Nephron progenitor cell (in vitro differentiated cells): ENCODE results near the gene TMEM131L.

Source experiments
- DNase-seq: peaks from one replicate; pipeline ENCODE4 v3.0.0; 2021
- H3K27ac Mint-ChIP-seq: 2 replicates; pipeline ENCODE4 v1.8.0; 2021; ENCODE audit warnings: mild to moderate bottlenecking, moderate library complexity, mixed read lengths
- H3K27me3 Mint-ChIP-seq: 2 replicates; pipeline ENCODE4 v1.8.0; 2021; ENCODE audit warnings: mild to moderate bottlenecking, low read depth, mixed read lengths; ENCODE audit not compliant: poor library complexity
- H3K36me3 Mint-ChIP-seq: 2 replicates; pipeline ENCODE4 v1.8.0; 2021; ENCODE audit warnings: low read depth, mixed read lengths
- H3K4me1 Mint-ChIP-seq: 2 replicates; pipeline ENCODE4 v1.8.0; 2021; ENCODE audit warnings: mixed read lengths
- H3K4me3 Mint-ChIP-seq: 2 replicates; pipeline ENCODE4 v1.8.0; 2021; ENCODE audit warnings: mild to moderate bottlenecking, moderate library complexity, mixed read lengths
- H3K9me3 Mint-ChIP-seq: 2 replicates; pipeline ENCODE4 v1.8.0; 2021; ENCODE audit warnings: mild to moderate bottlenecking, moderate library complexity, mixed read lengths
- CTCF ChIP-seq: fragments of 200-600 bp; sonication (generic); IDR thresholded peaks from 2 replicates; pipeline ENCODE4 v1.5.0; 2021; ENCODE audit warnings: antibody characterized with exemption

TMEM131L gene

DNA sequence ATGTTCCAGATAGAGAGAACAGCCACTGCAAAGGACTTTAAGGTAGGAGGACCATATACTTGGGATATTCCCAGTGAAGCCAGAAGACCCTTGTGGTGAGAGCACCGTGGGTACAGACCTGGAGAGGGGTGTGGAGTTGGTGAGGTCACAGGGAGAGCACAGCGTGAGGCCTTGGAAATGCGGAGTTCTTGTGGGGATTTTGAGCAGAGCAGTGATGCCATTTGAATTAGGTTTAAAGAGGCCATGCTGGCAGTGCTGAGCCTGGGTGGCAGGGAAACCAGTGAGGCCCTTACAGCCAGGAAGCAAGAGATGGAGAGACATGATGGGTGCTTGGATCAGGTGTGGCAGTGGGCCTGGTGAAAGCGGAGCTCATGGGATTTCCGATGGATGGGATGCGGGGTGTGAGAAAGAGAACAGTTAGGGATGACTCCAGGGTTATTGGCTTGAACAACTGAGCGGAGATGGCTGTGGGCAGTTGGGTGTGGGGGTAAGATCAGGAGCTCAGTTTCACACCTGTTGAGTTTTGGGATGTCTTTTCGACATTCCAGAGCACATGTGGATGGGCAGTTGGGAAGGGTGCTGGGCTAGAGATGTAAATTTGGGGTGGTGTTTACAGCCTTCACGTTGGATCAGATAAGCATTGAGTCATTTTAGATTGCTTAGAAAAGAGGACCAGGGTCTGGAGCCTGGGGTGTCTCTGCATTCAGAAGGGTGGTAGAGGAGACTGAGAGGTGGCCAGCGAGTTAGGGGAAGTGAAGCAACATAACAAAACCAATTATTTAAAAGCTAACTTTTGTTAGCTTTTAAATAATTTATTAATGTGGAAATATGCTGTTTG is 68.9 kb downstream of the TMEM131L start:
- H3K9me3 Mint-ChIP-seq: no peaks in the 10 kb centered on the region
- H3K4me1 Mint-ChIP-seq: peaks cover 25% of the 10 kb centered on the region
- DNase-seq: no peak
- H3K36me3 Mint-ChIP-seq: peaks cover 5% of the 10 kb centered on the region
- H3K27me3 Mint-ChIP-seq: peaks cover 3% of the 10 kb centered on the region
- H3K27ac Mint-ChIP-seq: no peak overlapping the region
- H3K4me3 Mint-ChIP-seq: no peak overlapping the region
- TF ChIP-seq CTCF: no peak

- Mint-ChIP-seq H3K9me3 (no peaks in the 10 kb centered on the region), H3K36me3 (peaks cover 5% of the 10 kb centered on the region), H3K4me1 (peaks cover 30% of the 10 kb centered on the region), H3K4me3 (no peak overlapping the region), H3K27me3 (peaks cover 3% of the 10 kb centered on the region), H3K27ac (peak overlapping the region; percentile 28)
- no peak for DNase-seq
- no peak for TF ChIP-seq CTCF
Measured at GRCh38 chr4:153535772-153536513, 69.8 kb downstream of the TMEM131L start.

- Mint-ChIP-seq H3K4me3 (no peak overlapping the region), H3K4me1 (peaks cover 30% of the 10 kb centered on the region), H3K27ac (no peak overlapping the region), H3K9me3 (no peaks in the 10 kb centered on the region), H3K36me3 (peaks cover 12% of the 10 kb centered on the region), H3K27me3 (peaks cover 3% of the 10 kb centered on the region)
- no peak for TF ChIP-seq CTCF
- DNase-seq: no peak
Measured at GRCh38 chr4:153537493-153537960, 71.4 kb downstream of the TMEM131L start.

DNA sequence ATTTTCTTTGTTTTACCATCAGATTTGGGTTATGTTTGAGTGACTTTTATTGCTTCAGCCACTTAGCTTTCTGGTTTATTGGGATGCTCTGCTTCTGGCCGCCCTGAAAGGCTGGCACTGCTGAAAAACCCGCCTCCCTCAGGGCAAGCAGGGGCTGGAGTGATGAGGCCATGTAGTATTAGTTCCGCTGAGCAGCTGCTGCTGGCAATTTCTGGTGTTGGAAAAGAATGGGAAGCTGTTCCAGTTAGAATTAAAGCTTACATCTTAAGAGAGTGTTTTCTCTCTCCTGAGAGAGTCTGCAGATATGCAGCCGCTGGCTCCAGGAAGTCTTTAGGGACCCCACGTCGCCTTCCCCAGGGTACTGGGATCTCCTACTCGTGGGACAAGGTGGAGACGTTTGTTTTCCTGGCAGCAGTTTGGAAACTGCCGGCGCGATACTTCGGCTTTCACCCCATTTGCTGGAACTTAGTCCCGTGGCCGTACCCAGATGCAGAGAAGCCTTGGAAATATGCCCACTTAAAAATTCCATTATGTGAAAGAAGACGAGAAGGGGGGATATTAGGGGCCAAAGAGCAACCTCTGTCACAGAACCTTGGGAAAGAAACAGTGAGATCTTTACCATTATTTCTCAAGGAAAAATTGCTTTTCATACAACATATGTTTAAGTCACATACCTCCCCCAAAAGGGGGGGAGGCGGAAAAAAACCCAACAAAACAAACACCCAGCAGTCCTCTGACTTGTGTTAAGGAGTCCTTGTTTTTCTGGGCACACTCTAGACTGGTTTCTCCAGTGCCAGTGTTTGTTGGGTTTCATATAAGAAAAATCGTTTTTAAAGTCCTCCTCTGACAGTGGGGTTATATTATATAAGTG is 72.6 kb downstream of the TMEM131L start:
- DNase-seq: peak; percentile 18
- Mint-ChIP-seq H3K4me3 (no peak overlapping the region), H3K27ac (no peak overlapping the region), H3K27me3 (peaks cover 3% of the 10 kb centered on the region), H3K36me3 (peaks cover 14% of the 10 kb centered on the region), H3K4me1 (peaks cover 30% of the 10 kb centered on the region), H3K9me3 (no peaks in the 10 kb centered on the region)
- TF ChIP-seq CTCF: no peak

GRCh38 chr4:153539422-153539821 is 73.3 kb downstream of the TMEM131L start:
- Mint-ChIP-seq H3K4me1 (peaks cover 26% of the 10 kb centered on the region), H3K4me3 (no peak overlapping the region), H3K36me3 (peaks cover 11% of the 10 kb centered on the region), H3K9me3 (no peaks in the 10 kb centered on the region), H3K27me3 (peaks cover 4% of the 10 kb centered on the region), H3K27ac (no peak overlapping the region)
- TF ChIP-seq CTCF: no peak
- DNase-seq: no peak
